ENCODE results near the gene MYH6. TPM values are rescaled to one million over a fixed set of nuclear protein-coding genes. Genes with fewer than 3 reads are reported as not detected.

The MYH6 gene
- total RNA-seq, 1 experiment from 2014 or later, result 0.09 TPM

DNA sequence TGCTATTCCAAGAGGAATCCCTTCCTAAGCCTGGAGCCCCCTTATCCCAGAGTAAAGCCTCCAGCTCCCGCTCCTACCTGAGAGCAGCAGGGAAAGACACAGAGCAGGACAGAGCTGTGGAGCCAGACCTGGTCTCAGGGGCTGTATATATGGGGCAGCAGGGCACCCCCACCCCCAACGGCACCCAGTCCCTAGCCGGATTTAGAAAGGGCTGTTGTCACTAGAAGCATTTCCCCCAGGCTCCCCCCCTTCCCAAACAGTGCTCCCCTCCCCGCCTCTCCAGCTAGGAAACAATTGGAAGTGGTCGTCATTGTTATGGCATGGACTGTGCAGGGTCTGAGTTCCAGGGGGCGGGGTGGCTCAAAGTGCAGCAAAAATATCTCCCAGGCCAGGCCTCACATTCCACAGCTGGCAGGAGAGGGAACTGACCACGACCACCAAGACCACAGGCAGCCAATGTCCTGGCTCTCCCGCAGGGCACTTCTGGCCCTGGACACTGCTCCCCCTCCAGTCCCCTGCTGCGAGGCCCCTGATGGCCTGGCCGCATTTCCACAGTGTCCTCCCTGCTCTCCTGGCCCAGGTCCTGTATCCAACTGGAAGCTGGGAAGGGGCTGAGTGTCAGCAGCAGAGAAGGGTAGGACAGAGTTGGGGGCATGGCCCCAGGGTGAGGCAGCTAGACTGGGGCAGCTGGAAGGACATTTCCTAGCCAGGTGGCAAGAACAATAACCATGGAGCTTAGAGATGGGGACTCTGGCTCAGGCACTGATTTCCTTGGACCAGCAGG lies 27.7 kb upstream of the MYH6 start, which contains the start of gene MYH7 (continued):
- TF ChIP-seq SOX15 (CRISPR knock-in tag; IDR thresholded peaks at IDR 0.05) (no peak), NFE2L1 (CRISPR knock-in tag; IDR thresholded peaks at IDR 0.05) (no peak), CREB1 (CRISPR knock-in tag; IDR thresholded peaks at IDR 0.05) (no peak), GRHL2 (CRISPR knock-in tag; IDR thresholded peaks at IDR 0.05; ENCODE audit: insufficient replicate concordance, severe bottlenecking) (no peak), ZNF317 (CRISPR knock-in tag; IDR thresholded peaks at IDR 0.05; ENCODE audit: borderline replicate concordance, low read depth) (no peak), ZNF232 (CRISPR knock-in tag; IDR thresholded peaks at IDR 0.05) (no peak)
- TF ChIP-seq, protein P1, sequence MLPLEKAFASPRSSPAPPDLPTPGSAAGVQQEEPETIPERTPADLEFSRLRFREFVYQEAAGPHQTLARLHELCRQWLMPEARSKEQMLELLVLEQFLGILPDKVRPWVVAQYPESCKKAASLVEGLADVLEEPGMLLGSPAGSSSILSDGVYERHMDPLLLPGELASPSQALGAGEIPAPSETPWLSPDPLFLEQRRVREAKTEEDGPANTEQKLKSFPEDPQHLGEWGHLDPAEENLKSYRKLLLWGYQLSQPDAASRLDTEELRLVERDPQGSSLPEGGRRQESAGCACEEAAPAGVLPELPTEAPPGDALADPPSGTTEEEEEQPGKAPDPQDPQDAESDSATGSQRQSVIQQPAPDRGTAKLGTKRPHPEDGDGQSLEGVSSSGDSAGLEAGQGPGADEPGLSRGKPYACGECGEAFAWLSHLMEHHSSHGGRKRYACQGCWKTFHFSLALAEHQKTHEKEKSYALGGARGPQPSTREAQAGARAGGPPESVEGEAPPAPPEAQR (CRISPR knock-in tag; IDR thresholded peaks at IDR 0.05), result no peak
- TF ChIP-seq, protein P2, sequence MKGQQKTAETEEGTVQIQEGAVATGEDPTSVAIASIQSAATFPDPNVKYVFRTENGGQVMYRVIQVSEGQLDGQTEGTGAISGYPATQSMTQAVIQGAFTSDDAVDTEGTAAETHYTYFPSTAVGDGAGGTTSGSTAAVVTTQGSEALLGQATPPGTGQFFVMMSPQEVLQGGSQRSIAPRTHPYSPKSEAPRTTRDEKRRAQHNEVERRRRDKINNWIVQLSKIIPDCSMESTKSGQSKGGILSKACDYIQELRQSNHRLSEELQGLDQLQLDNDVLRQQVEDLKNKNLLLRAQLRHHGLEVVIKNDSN (CRISPR knock-in tag; IDR thresholded peaks at IDR 0.05), result no peak
- TF ChIP-seq, protein P3, sequence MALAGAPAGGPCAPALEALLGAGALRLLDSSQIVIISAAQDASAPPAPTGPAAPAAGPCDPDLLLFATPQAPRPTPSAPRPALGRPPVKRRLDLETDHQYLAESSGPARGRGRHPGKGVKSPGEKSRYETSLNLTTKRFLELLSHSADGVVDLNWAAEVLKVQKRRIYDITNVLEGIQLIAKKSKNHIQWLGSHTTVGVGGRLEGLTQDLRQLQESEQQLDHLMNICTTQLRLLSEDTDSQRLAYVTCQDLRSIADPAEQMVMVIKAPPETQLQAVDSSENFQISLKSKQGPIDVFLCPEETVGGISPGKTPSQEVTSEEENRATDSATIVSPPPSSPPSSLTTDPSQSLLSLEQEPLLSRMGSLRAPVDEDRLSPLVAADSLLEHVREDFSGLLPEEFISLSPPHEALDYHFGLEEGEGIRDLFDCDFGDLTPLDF (CRISPR knock-in tag; IDR thresholded peaks at IDR 0.05), result no peak
- TF ChIP-seq, protein P4, sequence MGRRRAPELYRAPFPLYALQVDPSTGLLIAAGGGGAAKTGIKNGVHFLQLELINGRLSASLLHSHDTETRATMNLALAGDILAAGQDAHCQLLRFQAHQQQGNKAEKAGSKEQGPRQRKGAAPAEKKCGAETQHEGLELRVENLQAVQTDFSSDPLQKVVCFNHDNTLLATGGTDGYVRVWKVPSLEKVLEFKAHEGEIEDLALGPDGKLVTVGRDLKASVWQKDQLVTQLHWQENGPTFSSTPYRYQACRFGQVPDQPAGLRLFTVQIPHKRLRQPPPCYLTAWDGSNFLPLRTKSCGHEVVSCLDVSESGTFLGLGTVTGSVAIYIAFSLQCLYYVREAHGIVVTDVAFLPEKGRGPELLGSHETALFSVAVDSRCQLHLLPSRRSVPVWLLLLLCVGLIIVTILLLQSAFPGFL (CRISPR knock-in tag; IDR thresholded peaks at IDR 0.05; ENCODE audit: borderline replicate concordance), result no peak

DNA sequence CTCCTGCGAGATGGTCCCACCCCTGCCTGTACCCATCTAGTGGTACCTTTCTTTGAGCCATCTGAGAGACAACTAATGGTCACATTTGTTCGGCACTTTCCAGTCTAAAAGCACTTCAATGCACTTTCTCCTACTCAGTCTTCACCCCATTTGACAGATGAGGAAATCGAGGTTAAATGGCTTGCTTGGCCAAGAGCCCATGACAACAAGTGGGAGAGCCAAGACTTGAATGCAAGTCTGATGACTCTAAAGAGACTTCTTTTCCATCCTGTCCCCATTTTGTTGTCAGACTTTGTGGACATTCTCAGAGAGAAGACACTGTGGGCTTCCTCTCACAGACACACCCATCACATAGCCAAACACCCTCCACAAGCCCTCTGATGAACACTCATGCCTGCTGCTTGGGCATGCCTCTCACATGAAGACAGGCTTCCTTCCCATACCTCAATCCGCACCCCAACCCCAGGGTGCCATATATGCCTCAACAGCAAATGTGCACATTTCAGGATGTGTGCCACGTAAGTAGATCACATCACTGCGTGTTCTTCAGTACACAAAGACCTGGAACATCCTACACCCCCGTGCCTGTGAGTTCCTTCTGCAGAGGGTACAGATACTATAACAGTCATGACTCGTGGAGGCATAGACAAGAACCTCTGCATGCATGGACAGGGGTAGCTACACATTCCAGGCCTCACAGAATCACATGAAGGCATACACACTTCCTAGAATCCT lies 26.6 kb upstream of the MYH6 start:
- H3K4me1 Mint-ChIP-seq, result peaks cover 14% of the 10 kb centered on the region
- no peak overlapping the region for H3K27ac Mint-ChIP-seq
- POLR2A ChIA-PET, result no interaction called here
- TF ChIP-seq SP1 (CRISPR knock-in tag; conservative IDR thresholded peaks at IDR 0.05), result no peak
- TF ChIP-seq, protein P5, sequence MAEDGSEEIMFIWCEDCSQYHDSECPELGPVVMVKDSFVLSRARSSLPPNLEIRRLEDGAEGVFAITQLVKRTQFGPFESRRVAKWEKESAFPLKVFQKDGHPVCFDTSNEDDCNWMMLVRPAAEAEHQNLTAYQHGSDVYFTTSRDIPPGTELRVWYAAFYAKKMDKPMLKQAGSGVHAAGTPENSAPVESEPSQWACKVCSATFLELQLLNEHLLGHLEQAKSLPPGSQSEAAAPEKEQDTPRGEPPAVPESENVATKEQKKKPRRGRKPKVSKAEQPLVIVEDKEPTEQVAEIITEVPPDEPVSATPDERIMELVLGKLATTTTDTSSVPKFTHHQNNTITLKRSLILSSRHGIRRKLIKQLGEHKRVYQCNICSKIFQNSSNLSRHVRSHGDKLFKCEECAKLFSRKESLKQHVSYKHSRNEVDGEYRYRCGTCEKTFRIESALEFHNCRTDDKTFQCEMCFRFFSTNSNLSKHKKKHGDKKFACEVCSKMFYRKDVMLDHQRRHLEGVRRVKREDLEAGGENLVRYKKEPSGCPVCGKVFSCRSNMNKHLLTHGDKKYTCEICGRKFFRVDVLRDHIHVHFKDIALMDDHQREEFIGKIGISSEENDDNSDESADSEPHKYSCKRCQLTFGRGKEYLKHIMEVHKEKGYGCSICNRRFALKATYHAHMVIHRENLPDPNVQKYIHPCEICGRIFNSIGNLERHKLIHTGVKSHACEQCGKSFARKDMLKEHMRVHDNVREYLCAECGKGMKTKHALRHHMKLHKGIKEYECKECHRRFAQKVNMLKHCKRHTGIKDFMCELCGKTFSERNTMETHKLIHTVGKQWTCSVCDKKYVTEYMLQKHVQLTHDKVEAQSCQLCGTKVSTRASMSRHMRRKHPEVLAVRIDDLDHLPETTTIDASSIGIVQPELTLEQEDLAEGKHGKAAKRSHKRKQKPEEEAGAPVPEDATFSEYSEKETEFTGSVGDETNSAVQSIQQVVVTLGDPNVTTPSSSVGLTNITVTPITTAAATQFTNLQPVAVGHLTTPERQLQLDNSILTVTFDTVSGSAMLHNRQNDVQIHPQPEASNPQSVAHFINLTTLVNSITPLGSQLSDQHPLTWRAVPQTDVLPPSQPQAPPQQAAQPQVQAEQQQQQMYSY (CRISPR knock-in tag; IDR thresholded peaks at IDR 0.05), result no peak
- TF ChIP-seq, protein P3 (CRISPR knock-in tag; IDR thresholded peaks at IDR 0.05), result no peak
- TF ChIP-seq NR1H2 (CRISPR knock-in tag; IDR thresholded peaks at IDR 0.05), result no peak
- TF ChIP-seq, protein P1 (CRISPR knock-in tag; IDR thresholded peaks at IDR 0.05), result no peak
- TF ChIP-seq, protein P6, sequence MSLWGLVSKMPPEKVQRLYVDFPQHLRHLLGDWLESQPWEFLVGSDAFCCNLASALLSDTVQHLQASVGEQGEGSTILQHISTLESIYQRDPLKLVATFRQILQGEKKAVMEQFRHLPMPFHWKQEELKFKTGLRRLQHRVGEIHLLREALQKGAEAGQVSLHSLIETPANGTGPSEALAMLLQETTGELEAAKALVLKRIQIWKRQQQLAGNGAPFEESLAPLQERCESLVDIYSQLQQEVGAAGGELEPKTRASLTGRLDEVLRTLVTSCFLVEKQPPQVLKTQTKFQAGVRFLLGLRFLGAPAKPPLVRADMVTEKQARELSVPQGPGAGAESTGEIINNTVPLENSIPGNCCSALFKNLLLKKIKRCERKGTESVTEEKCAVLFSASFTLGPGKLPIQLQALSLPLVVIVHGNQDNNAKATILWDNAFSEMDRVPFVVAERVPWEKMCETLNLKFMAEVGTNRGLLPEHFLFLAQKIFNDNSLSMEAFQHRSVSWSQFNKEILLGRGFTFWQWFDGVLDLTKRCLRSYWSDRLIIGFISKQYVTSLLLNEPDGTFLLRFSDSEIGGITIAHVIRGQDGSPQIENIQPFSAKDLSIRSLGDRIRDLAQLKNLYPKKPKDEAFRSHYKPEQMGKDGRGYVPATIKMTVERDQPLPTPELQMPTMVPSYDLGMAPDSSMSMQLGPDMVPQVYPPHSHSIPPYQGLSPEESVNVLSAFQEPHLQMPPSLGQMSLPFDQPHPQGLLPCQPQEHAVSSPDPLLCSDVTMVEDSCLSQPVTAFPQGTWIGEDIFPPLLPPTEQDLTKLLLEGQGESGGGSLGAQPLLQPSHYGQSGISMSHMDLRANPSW (CRISPR knock-in tag; conservative IDR thresholded peaks at IDR 0.05; ENCODE audit: low read depth), result no peak
- TF ChIP-seq, protein P2 (CRISPR knock-in tag; IDR thresholded peaks at IDR 0.05), result no peak

More for the DNA sequence above, 26.6 kb upstream of the MYH6 start:
- Mint-ChIP-seq H3K9me3 (no peaks in the 10 kb centered on the region), H3K4me3 (no peak overlapping the region), H3K27me3 (ENCODE audit: low read depth) (peaks cover 31% of the 10 kb centered on the region), H3K36me3 (no peaks in the 10 kb centered on the region)
- DNase-seq (ENCODE audit: low spot score) (no peak), ATAC-seq (no peak)
- CTCF ChIA-PET, result interaction anchor here (0.8 to 1.3 kb wide), 5 partner anchors 14 to 88 kb away, joined by 3 to 19 read pairs (median 3); no protein-coding TSS in a partner anchor
